ENCODE data around the gene CD48.

Gene CD48

GRCh38 chr1:160651433-160652064, 60.1 kb downstream of the CD48 start:
- no peak for DNase-seq

GRCh38 chr1:160647329-160647720, 64.3 kb downstream of the CD48 start:
- DNase-seq: no peak

- no peak for DNase-seq
Observed at GRCh38 chr1:160646711-160647328, 64.8 kb downstream of the CD48 start, which contains the start of gene SLAMF1. Gene SLAMF1, minus strand, starts transcription at chr1:160647044. Its CDS starts 99 bp downstream, at chr1:160646945.

- DNase-seq: no peak
Observed at GRCh38 chr1:160646180-160646579, 65.4 kb downstream of the CD48 start.

GRCh38 chr1:160645386-160646130, 66.1 kb downstream of the CD48 start:
- DNase-seq: no peak

- DNase-seq: no peak
Observed at GRCh38 chr1:160644399-160644798, 67.2 kb downstream of the CD48 start.

- no peak for DNase-seq
Observed at GRCh38 chr1:160643138-160643537, 68.5 kb downstream of the CD48 start.

GRCh38 chr1:160642281-160642644, 69.4 kb downstream of the CD48 start:
- no peak for DNase-seq

- no peak for DNase-seq
Observed at GRCh38 chr1:160641323-160642280, 70.0 kb downstream of the CD48 start.

GRCh38 chr1:160640359-160641123, 71.1 kb downstream of the CD48 start:
- no peak for DNase-seq

- no peak for DNase-seq
Observed at GRCh38 chr1:160639652-160640051, 72.0 kb downstream of the CD48 start.

- no peak for DNase-seq
Observed at GRCh38 chr1:160638926-160639325, 72.7 kb downstream of the CD48 start.

GRCh38 chr1:160638540-160638857, 73.1 kb downstream of the CD48 start:
- no peak for DNase-seq

GRCh38 chr1:160637821-160638539, 73.6 kb downstream of the CD48 start:
- DNase-seq: no peak

GRCh38 chr1:160637065-160637464, 74.6 kb downstream of the CD48 start:
- no peak for DNase-seq

GRCh38 chr1:160636547-160636946, 75.1 kb downstream of the CD48 start:
- no peak for DNase-seq

GRCh38 chr1:160636076-160636475, 75.5 kb downstream of the CD48 start:
- no peak for DNase-seq

- DNase-seq: no peak
Observed at GRCh38 chr1:160634543-160635491, 76.8 kb downstream of the CD48 start.

- DNase-seq: no peak
Observed at GRCh38 chr1:160633330-160633903, 78.2 kb downstream of the CD48 start.

GRCh38 chr1:160631983-160632625, 79.5 kb downstream of the CD48 start:
- DNase-seq: no peak
